ENCODE data around the gene NAALADL1.

The NAALADL1 gene

DNA sequence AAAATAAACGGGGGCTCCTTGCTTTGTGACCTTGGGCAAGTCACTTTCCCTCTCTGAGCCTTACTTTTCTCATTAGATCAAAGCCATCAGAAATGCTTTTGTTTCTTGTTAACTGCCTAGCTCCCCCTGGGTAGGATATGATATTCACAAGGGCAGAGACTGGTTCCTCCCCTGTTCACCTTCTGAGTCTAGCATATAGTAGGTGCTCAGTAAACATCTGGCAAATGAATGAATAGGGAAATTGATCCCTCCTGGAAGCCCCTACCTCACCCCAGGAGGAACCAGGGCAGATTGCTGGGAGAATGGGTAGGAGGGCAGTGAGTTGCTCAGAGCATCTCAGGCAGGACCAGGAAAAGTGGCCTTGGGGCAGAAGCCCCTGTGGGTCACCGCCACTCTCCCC is 23.9 kb downstream of the NAALADL1 start:
- Histone ChIP-seq H3K9me2 (replicated peaks; ENCODE audit: insufficient read depth, low read length) (no peaks in the 10 kb centered on the region), H3K79me2 (ENCODE audit: insufficient read depth, low read length) (no peaks in the 10 kb centered on the region), H3K9ac (ENCODE audit: low read length) (no peak overlapping the region), H3K4me2 (ENCODE audit: low read depth, low read length, poor library complexity, severe bottlenecking) (no peak overlapping the region), H3K27ac (ENCODE audit: low read depth, low read length) (no peak overlapping the region), H2AFZ (ENCODE audit: low read depth, low read length, severe bottlenecking) (no peak overlapping the region), H4K20me1 (ENCODE audit: low read depth, low read length) (no peaks in the 10 kb centered on the region), H3K36me3 (ENCODE audit: low read length) (no peaks in the 10 kb centered on the region), H3K27me3 (ENCODE audit: low read length) (no peaks in the 10 kb centered on the region), H3K9me3 (ENCODE audit: insufficient read depth, low read length) (no peaks in the 10 kb centered on the region), H3K4me3 (ENCODE audit: insufficient read depth, low read length, poor library complexity, severe bottlenecking) (no peak overlapping the region), H3F3A (ENCODE audit: insufficient read depth) (peaks cover 8% of the 10 kb centered on the region; the same call in 1 of the 2 replicates)
- TF ChIP-seq EZH2phosphoT487 (conservative IDR thresholded peaks at IDR 0.05; ENCODE audit: low read length) = no peak
- TF ChIP-seq, protein P1, sequence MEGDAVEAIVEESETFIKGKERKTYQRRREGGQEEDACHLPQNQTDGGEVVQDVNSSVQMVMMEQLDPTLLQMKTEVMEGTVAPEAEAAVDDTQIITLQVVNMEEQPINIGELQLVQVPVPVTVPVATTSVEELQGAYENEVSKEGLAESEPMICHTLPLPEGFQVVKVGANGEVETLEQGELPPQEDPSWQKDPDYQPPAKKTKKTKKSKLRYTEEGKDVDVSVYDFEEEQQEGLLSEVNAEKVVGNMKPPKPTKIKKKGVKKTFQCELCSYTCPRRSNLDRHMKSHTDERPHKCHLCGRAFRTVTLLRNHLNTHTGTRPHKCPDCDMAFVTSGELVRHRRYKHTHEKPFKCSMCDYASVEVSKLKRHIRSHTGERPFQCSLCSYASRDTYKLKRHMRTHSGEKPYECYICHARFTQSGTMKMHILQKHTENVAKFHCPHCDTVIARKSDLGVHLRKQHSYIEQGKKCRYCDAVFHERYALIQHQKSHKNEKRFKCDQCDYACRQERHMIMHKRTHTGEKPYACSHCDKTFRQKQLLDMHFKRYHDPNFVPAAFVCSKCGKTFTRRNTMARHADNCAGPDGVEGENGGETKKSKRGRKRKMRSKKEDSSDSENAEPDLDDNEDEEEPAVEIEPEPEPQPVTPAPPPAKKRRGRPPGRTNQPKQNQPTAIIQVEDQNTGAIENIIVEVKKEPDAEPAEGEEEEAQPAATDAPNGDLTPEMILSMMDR (IDR thresholded peaks at IDR 0.05; ENCODE audit: insufficient read depth, low read length, poor library complexity, severe bottlenecking) = no peak

DNA sequence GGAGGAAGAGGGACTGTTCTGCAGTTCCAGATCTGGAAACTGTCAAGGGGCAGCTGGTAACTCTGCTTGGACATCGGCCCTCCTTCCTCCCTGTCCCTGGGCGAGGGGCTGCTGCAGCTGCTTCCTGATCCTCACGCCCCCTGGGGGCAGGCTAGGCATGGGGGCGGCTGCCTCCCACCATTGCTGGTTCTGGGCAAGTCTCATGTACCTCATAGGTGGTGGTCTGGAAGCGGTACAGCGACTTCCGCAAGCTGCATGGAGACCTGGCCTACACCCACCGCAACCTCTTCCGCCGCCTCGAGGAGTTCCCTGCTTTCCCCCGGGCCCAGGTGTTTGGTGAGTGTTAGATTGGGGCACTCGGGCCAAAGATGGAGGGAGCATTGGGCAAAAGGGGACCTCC is 26.1 kb downstream of the NAALADL1 start:
- no peak overlapping the region for H2AFZ ChIP-seq (ENCODE audit: low read depth, low read length, severe bottlenecking)
- no peak overlapping the region for H3K4me3 ChIP-seq (ENCODE audit: insufficient read depth, low read length, poor library complexity, severe bottlenecking)
- H3K4me2 ChIP-seq (ENCODE audit: low read depth, low read length, poor library complexity, severe bottlenecking) = no peak overlapping the region
- TF ChIP-seq, protein P1 (IDR thresholded peaks at IDR 0.05; ENCODE audit: insufficient read depth, low read length, poor library complexity, severe bottlenecking) = no peak
- TF ChIP-seq EZH2phosphoT487 (conservative IDR thresholded peaks at IDR 0.05; ENCODE audit: low read length) = no peak
- no peaks in the 10 kb centered on the region for H3K27me3 ChIP-seq (ENCODE audit: low read length)
- no peaks in the 10 kb centered on the region for H3K9me2 ChIP-seq (replicated peaks; ENCODE audit: insufficient read depth, low read length)
- H3K79me2 ChIP-seq (ENCODE audit: insufficient read depth, low read length) = no peaks in the 10 kb centered on the region
- H3K9me3 ChIP-seq (ENCODE audit: insufficient read depth, low read length) = no peaks in the 10 kb centered on the region
- H4K20me1 ChIP-seq (ENCODE audit: low read depth, low read length) = no peaks in the 10 kb centered on the region
- no peak overlapping the region for H3K9ac ChIP-seq (ENCODE audit: low read length)
- H3K27ac ChIP-seq (ENCODE audit: low read depth, low read length) = no peak overlapping the region
- H3F3A ChIP-seq (ENCODE audit: insufficient read depth) = 0 out of 2 replicates have a peak, but pooled peaks cover 2% of the 10 kb centered on the region
- H3K36me3 ChIP-seq (ENCODE audit: low read length) = no peaks in the 10 kb centered on the region

DNA sequence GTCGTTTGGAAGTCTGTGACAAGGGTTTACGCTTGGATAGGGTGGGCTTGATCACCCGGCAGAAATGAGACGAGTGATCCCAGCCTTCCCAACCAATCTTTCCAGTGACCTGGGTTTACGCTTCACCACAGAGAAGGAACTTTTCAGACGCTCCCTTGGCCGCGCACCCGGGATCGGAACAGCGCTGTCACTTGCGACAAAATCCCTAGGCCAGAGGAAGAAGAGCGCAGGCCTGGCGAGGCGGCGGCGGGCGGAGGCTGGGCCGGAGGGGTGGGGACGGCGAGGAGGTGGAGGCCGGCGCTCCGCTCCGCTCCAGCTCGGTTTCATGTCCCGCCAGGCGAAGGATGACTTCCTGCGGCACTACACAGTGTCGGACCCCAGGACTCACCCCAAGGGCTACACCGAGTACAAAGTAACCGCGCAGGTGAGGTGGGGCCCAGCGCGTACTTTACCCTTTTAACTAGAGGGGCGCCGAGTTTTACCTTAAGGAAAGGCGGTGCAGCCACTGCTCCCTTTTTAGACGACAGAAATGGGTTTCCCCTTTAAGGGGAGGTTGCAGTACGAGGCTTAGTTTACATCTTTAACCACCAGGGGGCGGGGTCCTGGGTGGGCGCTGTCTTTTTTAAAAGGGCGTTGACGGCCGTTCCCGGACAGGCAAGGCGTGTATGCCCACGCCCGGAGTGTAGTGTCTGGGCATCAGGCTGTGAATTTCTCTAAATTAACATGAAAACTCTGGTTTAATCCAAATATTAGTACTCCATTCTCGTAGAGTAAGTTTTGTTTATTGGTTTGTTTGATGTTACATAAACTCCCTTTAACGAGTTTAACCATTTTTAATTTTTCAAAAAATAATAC is 30.9 kb downstream of the NAALADL1 start, which contains the start of gene SNX15:
Gene SNX15 (plus strand): TSS at position 227 of the 855 bp plus-strand sequence. CDS start 99 bp downstream, at position 326.
- 0 out of 2 replicates have a peak, but pooled peaks cover 2% of the 10 kb centered on the region for H3F3A ChIP-seq (ENCODE audit: insufficient read depth)
- H3K4me2 ChIP-seq (ENCODE audit: low read depth, low read length, poor library complexity, severe bottlenecking) = peak within 1 kb of the TSS; percentile 80
- H3K36me3 ChIP-seq (ENCODE audit: low read length) = no peaks in the 10 kb centered on the region
- H3K9me3 ChIP-seq (ENCODE audit: insufficient read depth, low read length) = no peaks in the 10 kb centered on the region
- H3K27ac ChIP-seq (ENCODE audit: low read depth, low read length) = peak within 1 kb of the TSS; percentile 32
- peak within 1 kb of the TSS; percentile 50 for H3K4me3 ChIP-seq (ENCODE audit: insufficient read depth, low read length, poor library complexity, severe bottlenecking)
- TF ChIP-seq, protein P1 (IDR thresholded peaks at IDR 0.05; ENCODE audit: insufficient read depth, low read length, poor library complexity, severe bottlenecking) = no peak
- TF ChIP-seq EZH2phosphoT487 (conservative IDR thresholded peaks at IDR 0.05; ENCODE audit: low read length) = no peak
- H4K20me1 ChIP-seq (ENCODE audit: low read depth, low read length) = no peaks in the 10 kb centered on the region
- H3K9ac ChIP-seq (ENCODE audit: low read length) = peak within 1 kb of the TSS; percentile 48
- H2AFZ ChIP-seq (ENCODE audit: low read depth, low read length, severe bottlenecking) = peak within 1 kb of the TSS; percentile 31
- no peaks in the 10 kb centered on the region for H3K79me2 ChIP-seq (ENCODE audit: insufficient read depth, low read length)
- H3K9me2 ChIP-seq (replicated peaks; ENCODE audit: insufficient read depth, low read length) = no peaks in the 10 kb centered on the region
- H3K27me3 ChIP-seq (ENCODE audit: low read length) = no peaks in the 10 kb centered on the region

Data from SU-DHL-6 (cell line).